ENCODE data around the gene SYCE1L. TPM values are rescaled to one million over a fixed set of nuclear protein-coding genes. Genes with fewer than 3 reads are reported as not detected.
"Not testable (repeated sequence)": the region's sequence is repeated elsewhere in the genome, so short reads cannot be mapped to it uniquely, and the experiment has no call there.

SYCE1L gene
- total RNA-seq, 4 donors from 2014 or later, result 0.56 to 0.84 (median 0.69) TPM; not detected in 1

DNA sequence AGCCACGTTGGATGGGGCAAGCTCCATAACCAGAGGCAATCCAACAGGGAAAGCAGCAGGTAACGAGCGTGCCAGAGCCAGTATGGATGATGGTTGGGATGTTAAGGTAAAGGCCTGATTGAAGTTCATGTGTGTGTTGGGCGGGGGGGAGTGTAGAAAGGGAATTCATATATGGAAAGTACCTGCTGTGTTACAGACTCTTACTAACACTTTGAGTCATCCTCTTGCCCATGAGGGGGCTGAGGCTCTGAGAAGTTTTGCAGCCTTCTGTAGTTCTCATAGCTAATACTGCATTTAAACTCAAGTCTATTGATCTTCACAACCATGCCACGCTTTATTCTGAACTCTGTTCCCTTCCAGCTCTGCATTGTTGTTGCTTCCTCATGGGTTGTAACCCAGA lies 28.5 kb downstream of the SYCE1L start:
- TF ChIP-seq, protein P1, sequence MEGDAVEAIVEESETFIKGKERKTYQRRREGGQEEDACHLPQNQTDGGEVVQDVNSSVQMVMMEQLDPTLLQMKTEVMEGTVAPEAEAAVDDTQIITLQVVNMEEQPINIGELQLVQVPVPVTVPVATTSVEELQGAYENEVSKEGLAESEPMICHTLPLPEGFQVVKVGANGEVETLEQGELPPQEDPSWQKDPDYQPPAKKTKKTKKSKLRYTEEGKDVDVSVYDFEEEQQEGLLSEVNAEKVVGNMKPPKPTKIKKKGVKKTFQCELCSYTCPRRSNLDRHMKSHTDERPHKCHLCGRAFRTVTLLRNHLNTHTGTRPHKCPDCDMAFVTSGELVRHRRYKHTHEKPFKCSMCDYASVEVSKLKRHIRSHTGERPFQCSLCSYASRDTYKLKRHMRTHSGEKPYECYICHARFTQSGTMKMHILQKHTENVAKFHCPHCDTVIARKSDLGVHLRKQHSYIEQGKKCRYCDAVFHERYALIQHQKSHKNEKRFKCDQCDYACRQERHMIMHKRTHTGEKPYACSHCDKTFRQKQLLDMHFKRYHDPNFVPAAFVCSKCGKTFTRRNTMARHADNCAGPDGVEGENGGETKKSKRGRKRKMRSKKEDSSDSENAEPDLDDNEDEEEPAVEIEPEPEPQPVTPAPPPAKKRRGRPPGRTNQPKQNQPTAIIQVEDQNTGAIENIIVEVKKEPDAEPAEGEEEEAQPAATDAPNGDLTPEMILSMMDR (IDR thresholded peaks at IDR 0.05), result no peak
- ATAC-seq (ENCODE audit: low FRiP score) (no peak), DNase-seq (ENCODE audit: low spot score) (no peak)

DNA sequence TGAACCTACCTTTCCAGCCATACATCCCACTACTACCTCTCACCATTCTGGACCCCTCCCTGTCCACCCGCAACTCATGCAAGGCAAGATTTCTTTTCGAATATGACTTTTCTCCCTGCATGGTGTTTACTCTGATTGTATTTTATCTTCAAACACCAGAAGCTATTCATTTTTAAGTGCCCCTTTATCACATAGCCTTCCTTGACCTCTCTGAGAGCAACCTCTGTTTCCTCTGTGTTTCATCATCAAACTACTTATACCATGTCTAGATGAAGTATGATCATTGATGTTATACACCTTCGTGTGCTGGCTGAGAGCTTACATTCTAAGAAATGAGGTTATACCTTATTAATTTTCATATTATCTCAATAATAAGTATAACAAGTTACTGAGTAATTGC lies 31.8 kb downstream of the SYCE1L start:
- DNase-seq (ENCODE audit: low spot score) (no peak), ATAC-seq (ENCODE audit: low FRiP score) (no peak)
- TF ChIP-seq, protein P1 (IDR thresholded peaks at IDR 0.05), result no peak

DNA sequence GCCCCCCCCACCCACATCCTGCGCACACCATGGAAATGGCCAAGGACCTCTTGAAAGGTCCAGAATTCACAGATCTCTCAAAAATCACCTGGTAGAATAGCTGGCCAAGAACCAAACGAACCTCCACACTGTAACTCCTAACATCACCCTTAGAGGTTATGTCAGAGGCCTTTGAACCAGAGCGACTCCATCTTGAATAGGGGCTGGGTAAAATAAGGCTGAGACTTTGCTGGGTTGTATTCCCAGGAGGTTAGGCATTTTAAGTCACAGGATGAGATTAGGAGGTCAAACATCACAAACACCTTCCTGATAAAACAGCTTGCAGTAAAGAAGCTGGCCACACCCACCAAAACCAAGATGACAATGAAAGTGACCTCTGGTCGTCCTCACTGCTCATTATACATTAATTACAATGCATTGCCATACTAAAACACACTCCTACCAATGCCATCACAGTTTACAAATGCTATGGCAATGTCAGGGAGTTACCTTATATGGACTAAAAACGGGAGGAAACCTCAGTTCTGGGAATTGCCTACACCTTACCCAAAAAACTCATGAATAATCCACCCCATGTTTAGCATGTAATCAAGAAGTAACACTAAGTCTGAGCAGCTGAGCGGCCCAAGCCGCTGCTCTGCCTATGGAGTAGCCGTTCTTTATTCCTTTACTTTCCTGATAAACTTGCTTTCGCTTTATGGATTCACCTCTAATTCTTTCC lies 34.8 kb downstream of the SYCE1L start:
- TF ChIP-seq, protein P1 (IDR thresholded peaks at IDR 0.05), result no peak
- no peak for DNase-seq (ENCODE audit: low spot score)
- no peak for ATAC-seq (ENCODE audit: low FRiP score)

DNA sequence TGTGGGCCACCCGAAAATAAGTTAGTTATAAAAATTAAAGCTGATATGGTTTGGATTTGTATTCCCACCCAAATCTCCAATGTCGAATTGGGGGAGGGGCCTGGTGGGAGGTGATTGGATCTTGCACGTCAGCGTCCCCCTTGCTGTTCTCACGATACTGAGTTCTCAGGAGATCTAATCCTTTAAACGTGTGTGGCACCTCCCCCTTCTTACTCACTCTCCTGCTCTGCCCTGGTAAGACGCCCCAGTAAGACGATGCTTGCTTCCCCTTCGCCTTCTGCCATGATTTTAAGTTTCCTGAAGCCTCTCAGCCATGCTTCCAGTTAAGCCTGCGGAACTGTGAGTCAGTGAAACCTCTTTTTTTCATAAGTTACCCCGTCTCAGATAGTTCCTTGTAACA lies 35.4 kb downstream of the SYCE1L start:
- ATAC-seq (ENCODE audit: low FRiP score), result no peak
- no peak for DNase-seq (ENCODE audit: low spot score)
- TF ChIP-seq, protein P1 (IDR thresholded peaks at IDR 0.05), result no peak

DNA sequence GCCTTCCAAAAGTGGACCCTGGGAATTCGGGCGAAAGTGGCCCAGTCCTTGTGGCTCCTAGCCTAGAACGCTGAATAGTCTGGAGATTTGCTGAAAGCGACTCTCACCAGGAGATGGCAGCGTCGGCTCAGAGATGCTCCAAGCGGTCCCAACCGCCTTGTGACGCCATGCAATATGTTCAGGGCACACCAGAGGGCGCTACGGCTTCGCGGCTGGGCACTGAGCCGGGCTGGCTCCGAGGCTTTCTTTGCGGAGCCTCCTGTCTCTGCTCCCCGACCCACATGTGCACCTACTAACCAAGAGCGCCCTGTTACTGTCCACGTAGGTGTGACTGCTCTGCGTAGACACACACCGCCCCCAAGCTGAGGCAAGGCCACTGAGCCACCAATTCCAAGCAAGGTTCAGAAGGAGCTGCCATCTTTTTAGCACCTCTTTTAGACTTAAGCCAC lies 36.9 kb downstream of the SYCE1L start:
- peak; percentile 66 for DNase-seq (ENCODE audit: low spot score)
- TF ChIP-seq, protein P1 (IDR thresholded peaks at IDR 0.05), result peak in 2 of 3 donors; percentile 99
- ATAC-seq (ENCODE audit: low FRiP score), result peak; percentile 98

DNA sequence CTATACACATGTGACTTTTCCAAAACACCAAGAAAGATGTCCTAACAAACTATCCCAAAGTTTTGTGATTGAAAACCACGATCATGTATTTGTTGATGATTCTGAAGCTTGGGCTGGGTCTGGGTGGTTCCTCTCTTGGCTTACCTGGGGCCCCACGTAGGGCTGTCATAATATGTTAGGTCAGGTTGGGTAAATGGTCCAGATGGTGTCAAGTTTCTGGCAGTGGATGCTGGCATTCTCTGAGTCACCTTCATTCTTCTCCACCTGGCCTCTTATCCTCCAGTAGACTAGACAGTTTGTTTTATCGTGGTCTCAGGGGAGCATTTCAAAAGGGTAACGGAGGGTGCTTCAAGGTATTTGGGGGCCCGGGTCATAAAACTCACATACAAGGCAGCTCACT lies 39.4 kb downstream of the SYCE1L start:
- TF ChIP-seq, protein P1 (IDR thresholded peaks at IDR 0.05), result no peak
- DNase-seq (ENCODE audit: low spot score) (no peak), ATAC-seq (ENCODE audit: low FRiP score) (no peak)

DNA sequence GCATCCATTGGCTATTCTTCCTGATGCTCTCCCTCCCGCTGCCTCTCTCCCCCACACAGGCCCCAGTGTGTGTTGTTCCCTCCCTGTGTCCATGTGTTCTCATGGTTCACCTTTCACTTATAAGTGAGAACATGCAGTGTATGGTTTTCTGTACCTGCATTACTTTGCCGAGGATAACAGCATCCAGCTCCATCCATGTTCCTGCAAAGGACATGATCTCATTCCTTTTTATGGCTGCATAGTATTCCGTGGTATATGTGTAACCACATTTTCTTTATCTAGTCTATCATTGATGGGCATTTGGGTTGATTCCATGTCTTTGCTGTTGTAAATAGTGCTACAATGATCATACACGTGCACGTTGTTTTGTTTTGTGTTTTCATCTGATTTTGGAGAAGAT lies 43.3 kb downstream of the SYCE1L start:
- not testable (repeated sequence) for ATAC-seq (ENCODE audit: low FRiP score); DNase-seq (ENCODE audit: low spot score)
